ENCODE results near the gene HACD4.

Gene HACD4

GRCh38 chr9:21031091-21031807 lies at the start of gene HACD4:
TSS of gene HACD4 (minus strand) at chr9:21031640. CDS start at chr9:21031590, 50 bp downstream.
- H3K4me3 ChIP-seq (ENCODE audit: low read length) = peak within 1 kb of the TSS; percentile 72
- DNase-seq (ENCODE audit: low read depth) = peak; percentile 36

GRCh38 chr9:21080793-21081192 lies 49.4 kb upstream of the HACD4 start:
- DNase-seq (ENCODE audit: low read depth) = no peak
- no peak for TF ChIP-seq CTCF (conservative IDR thresholded peaks at IDR 0.05; ENCODE audit: low read length)
- no peak overlapping the region for H3K4me3 ChIP-seq (ENCODE audit: low read length)

More at GRCh38 chr9:21031091-21031807, at the start of gene HACD4:
- TF ChIP-seq CTCF (conservative IDR thresholded peaks at IDR 0.05; ENCODE audit: low read length) = no peak

GRCh38 chr9:21078702-21079101 lies 47.3 kb upstream of the HACD4 start:
- H3K4me3 ChIP-seq (ENCODE audit: low read length) = no peak overlapping the region
- no peak for DNase-seq (ENCODE audit: low read depth)
- no peak for TF ChIP-seq CTCF (conservative IDR thresholded peaks at IDR 0.05; ENCODE audit: low read length)

- no peak for TF ChIP-seq CTCF (conservative IDR thresholded peaks at IDR 0.05; ENCODE audit: low read length)
- no peak for DNase-seq (ENCODE audit: low read depth)
- no peak within 1 kb of the TSS for H3K4me3 ChIP-seq (ENCODE audit: low read length)
These were observed 46.3 kb upstream of the HACD4 start, which contains the start of gene IFNB1 for GRCh38 chr9:21077781-21078180. TSS of gene IFNB1 (minus strand) at chr9:21077942. CDS start at chr9:21077869, 73 bp downstream.

GRCh38 chr9:21075484-21075883 lies 44.0 kb upstream of the HACD4 start:
- TF ChIP-seq CTCF (conservative IDR thresholded peaks at IDR 0.05; ENCODE audit: low read length) = no peak
- no peak overlapping the region for H3K4me3 ChIP-seq (ENCODE audit: low read length)
- DNase-seq (ENCODE audit: low read depth) = no peak

- no peak overlapping the region for H3K4me3 ChIP-seq (ENCODE audit: low read length)
- TF ChIP-seq CTCF (conservative IDR thresholded peaks at IDR 0.05; ENCODE audit: low read length) = no peak
- DNase-seq (ENCODE audit: low read depth) = no peak
These were observed 39.5 kb upstream of the HACD4 start for GRCh38 chr9:21070906-21071305.

- peak; percentile 96 for DNase-seq (ENCODE audit: low read depth)
- TF ChIP-seq CTCF (conservative IDR thresholded peaks at IDR 0.05; ENCODE audit: low read length) = peak; percentile 47
- peak overlapping the region; percentile 18; the same call in 1 of the 2 replicates for H3K4me3 ChIP-seq (ENCODE audit: low read length)
These were observed 38.7 kb upstream of the HACD4 start for GRCh38 chr9:21070171-21070571.
